CD4-positive, alpha-beta T cell treated with Interferon gamma for 1 hour (primary cell): ENCODE measurements around the gene DDT.
"Not testable (repeated sequence)": the region's sequence is repeated elsewhere in the genome, so short reads cannot be mapped to it uniquely, and the experiment has no call there.

Experiments
- DNase-seq: peaks from one replicate; pipeline ENCODE4 v3.0.0-alpha.2; 2020

Gene DDT

DNA sequence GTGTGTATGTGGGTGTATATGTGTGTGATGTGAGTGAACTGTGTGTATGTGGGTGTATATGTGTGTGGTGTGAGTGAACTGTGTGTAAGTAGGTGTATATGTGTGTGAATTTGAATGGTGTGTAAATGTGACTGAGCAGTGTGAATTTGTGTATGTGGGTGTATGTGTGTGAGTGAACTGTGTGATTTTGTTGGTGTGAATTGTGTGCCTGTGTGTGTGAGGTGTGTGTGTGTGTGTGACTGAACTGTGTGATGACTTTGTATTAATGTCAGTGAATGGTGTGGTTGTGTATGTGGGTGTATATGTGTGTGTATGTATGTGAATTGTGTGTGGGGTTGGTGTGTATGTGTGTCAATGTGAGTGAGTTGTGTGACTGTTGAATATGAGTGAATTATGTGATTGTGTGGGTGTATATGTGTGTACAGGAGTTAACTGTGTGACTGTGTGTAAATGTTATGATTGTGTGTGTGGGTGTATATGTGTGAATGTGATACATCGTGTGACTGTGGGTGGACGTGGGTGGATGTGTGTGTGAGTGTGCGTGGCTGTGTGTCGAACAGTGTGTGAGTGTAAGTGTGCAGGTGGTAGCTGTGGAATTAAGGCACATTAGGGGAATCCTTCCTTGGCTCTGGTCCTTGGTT, 12.4 kb upstream of the DDT start:
- not testable (repeated sequence) for DNase-seq

DNA sequence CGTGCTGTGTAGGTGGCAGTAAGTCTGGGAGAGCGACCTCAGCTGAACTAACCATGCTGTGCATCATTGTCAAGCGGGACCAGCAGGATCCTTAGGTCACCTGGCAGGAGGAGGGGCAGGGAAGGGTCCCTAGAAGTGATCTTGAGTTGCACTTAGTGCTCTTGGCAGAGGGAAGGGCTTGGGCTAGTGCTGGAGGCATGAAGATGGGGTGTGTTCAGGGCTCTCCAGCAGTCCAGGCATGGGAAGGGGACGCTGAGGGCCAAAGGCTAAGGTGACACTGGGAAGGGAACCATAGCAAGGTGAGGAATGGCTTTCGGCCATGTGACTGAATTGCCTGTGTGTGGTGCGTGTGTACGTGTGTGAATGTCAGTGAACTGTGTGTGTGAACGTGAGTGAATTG, 11.8 kb upstream of the DDT start:
- not testable (repeated sequence) for DNase-seq

DNA sequence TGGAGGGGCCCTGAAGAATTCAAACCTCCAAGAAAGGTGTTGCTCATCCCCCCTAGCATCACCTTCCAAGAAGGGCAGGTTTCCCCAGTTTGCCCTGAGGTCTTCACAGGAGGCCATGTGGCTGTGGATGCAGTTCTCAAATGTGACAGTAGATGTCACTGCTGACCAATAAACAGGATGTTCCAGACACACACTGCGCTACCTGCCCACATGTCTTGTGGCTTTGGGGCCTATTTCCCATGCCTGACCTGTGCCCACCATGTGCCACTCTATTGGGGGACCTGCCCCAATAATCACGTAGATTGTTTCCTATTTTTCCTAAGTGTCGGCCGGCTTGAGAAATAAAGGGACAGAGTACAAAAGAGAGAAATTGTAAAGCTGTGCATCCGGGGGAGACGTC, 10.2 kb upstream of the DDT start:
- DNase-seq: peak; percentile 13

DNA sequence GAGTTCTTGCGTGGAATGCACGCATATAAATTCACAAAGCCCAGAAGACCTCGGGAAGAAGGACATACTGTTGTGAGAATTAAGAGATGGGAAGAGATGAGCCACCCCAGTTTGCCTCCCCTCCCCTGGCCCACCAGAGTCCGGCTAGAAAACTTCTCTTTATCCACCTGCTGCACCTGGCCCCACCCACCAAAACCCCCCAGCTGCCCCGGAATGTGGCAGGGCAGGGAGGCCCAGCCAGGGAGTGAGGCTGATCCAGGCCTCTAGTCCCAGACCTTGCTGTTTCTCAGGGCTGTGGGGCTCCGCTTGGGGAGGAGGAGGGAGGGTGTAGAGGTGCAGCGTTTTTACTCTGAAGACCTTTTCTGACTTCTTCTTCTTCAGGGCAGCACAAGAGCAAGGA, 6.3 kb upstream of the DDT start:
- DNase-seq: not testable (repeated sequence)

DNA sequence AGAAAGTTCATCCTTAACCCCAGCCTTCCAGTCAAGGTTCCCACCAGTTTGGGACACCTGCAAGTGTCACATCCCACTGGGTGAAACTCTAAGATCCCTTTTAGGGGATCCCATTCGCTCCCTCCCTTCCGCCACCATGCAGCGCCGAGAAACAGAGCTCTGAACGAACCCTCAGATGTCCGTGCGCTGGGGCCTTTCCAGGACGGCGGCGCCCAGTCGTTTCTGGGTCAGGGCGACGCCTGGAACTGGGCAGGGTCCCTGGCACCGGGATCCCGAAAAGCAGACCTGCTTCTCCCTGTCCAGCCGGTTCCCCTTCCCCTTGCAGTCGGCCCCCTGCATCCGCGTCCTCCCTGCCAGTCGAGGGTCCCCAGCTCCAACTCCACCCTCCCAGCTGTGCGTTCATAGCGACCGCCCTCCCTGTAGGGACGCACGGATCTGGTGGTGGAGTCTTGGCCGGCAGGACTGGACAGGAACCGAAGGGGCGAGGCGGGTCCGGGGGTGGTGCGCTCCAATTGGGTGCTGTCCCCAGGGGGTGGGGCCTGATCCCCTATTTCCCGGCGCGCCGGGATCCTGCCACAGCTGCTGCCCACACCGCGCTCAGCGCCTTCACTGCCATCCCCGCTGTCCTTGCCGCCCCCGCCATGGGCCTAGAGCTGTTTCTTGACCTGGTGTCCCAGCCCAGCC, 5.5 kb upstream of the DDT start, which contains the start of gene GSTT2:
GSTT2 (plus strand) TSS at position 578 of the 684 bp plus-strand sequence.
- DNase-seq: not testable (repeated sequence)

DNA sequence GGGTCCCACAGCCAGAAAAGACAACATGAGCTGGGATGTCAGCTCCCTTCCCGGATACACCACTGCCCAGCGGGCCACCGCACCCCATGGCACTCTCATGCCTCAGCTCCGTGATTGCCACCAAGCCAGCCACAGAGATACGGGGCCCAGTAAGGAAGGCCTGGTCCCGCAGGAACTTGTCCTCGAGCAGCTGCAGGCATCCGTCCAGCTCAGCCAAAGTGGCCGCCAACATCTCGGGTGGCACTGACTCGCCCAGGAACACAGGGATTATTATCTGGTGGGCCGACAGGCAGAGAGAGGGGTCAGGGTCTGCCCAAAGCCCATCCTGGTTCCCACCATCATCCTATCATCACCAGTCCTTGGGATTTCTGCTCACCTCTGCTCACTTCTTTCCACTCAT, 3.1 kb upstream of the DDT start:
- DNase-seq: not testable (repeated sequence)

DNA sequence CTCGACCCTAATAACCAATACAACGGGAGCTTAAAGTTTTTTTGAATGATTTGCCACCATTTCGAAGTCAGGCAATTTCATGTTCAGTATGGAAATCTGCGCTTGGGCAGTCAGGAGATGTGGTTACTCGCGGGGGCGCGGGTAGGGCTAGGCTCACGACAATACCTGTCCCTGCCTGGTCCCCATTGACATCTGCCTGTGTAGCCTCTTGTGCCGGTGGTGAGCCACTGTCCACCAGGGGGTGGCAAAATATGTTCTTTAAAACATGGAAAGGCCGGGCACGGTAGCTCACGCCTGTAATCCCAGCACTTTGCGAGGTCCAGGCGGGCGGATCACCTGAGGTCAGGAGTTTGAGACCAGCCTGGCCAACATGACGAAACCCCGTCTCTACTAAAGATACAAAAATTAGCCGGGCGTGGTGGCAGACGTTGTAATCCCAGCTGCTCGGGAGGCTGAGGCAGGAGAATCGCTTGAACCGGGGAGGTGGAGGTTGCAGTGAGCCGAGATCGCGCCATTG, 653 bp upstream of the DDT start:
- DNase-seq: not testable (repeated sequence)

DNA sequence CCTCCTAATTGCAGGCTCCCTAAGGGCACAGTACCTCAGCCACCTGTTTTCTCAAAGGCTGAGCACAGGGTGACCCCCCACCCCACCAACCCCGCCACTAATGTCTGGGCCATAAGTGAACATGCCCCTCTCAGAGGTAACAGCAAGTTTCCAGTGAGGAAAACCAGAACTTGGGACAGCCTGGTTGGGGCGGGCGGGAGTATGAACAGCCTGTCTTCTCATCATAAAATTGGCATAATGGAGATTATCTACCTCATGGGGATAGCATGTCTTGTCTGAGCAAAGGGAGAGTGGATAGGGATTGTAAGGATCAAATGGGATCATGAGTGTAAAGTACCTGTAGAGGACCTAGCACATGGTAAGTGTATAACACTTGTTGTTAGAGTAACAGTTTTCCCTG, 2.3 kb downstream of the DDT start:
- not testable (repeated sequence) for DNase-seq

DNA sequence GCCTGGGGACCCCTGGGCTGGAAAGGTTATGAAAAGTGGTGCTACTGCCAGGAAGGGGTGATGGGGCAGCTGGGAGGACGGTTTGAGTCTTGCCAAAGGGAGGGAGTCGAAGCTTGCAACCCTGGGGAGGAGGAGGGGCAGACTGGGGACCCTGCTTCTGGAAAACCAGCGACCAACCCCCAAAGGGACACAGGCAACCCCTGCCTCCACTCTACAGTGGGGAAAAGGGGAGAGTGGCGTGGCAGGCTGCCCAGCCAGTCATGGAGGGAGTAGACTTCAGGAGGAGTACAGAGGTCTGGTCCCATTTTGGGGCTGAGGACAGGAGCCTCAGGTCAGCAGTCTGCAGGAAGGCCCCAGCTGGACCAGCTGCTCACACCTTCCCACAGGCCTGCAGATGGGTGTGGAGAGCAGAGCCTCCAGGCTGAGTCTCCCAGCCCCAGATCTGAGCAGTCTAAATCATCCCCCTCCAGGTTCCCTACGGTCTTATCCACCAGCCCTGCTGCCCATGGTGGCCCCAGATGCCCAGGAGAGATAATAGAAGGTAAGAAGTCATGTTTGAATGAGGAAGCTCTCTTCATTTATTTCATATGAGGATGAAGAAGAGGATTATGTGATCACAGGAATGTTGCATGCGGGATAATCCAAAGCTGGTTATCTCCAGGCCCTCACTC, 3.3 kb downstream of the DDT start:
- no peak for DNase-seq

DNA sequence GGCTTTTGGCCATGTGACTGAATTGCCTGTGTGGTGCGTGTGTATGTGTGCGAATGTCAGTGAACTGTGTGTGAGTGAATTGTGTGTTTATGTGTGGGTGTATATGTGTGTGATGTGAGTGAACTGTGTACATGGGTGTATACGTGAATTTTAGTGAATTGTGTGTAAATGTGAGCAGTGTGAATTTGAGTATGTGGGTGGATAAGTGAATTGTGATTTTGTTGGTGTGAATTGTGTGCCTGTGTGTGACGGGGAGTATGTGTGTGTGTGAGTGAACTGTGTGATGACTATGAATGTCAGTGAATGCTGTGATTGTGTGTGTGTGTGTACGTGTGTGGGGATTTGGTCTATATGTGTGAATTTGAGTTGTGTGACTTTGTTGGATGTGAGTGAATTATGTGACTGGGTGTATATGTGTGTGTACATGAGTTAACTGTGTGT, 4.0 kb downstream of the DDT start:
- DNase-seq: no peak

DNA sequence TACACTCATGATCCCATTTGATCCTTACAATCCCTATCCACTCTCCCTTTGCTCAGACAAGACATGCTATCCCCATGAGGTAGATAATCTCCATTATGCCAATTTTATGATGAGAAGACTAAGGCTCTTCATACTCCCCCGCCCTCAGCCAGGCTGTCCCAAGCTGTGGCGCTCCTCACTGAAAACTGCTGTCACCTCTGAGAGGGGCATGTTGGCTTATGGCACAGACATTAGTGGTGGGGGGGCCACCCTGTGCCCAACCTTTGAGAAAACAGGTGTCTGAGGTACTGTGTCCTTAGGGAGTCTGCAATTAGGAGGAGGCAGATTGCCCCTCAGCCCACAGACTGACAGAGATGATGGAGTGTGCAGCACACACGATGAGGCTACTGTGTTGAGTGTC, 5.2 kb downstream of the DDT start:
- DNase-seq: no peak

DNA sequence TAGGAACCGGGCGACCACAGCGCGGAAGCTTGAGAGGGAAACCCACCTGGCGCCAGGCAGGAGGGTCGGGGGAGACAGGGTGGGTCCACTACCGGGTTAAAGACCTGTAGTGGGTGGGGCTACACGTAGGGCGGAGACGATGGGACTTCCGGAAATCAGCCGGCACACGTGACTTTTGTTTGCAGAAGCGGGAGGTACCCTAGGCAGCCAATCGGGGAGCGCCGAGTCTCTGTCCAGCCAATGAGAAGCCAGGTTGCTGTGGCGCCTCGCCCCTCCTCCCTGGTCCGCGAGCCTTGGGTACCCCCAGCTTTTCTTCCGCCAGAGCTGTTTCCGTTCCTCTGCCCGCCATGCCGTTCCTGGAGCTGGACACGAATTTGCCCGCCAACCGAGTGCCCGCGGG, 7.7 kb downstream of the DDT start, which contains the start of gene DDTL:
DDTL (plus strand) TSS at position 321 of the 400 bp plus-strand sequence; CDS start at position 348, 27 bp downstream.
- not testable (repeated sequence) for DNase-seq

DNA sequence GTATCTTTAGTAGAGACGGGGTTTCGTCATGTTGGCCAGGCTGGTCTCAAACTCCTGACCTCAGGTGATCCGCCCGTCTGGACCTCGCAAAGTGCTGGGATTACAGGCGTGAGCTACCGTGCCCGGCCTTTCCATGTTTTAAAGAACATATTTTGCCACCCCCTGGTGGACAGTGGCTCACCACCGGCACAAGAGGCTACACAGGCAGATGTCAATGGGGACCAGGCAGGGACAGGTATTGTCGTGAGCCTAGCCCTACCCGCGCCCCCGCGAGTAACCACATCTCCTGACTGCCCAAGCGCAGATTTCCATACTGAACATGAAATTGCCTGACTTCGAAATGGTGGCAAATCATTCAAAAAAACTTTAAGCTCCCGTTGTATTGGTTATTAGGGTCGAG, 8.1 kb downstream of the DDT start:
- DNase-seq: not testable (repeated sequence)

DNA sequence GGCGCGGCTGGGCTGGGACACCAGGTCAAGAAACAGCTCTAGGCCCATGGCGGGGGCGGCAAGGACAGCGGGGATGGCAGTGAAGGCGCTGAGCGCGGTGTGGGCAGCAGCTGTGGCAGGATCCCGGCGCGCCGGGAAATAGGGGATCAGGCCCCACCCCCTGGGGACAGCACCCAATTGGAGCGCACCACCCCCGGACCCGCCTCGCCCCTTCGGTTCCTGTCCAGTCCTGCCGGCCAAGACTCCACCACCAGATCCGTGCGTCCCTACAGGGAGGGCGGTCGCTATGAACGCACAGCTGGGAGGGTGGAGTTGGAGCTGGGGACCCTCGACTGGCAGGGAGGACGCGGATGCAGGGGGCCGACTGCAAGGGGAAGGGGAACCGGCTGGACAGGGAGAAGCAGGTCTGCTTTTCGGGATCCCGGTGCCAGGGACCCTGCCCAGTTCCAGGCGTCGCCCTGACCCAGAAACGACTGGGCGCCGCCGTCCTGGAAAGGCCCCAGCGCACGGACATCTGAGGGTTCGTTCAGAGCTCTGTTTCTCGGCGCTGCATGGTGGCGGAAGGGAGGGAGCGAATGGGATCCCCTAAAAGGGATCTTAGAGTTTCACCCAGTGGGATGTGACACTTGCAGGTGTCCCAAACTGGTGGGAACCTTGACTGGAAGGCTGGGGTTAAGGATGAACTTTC, 13.0 kb downstream of the DDT start, which contains the start of gene GSTT2B:
GSTT2B (minus strand) TSS at position 112 of the 688 bp plus-strand sequence; CDS start at position 48, 64 bp downstream.
- not testable (repeated sequence) for DNase-seq

DNA sequence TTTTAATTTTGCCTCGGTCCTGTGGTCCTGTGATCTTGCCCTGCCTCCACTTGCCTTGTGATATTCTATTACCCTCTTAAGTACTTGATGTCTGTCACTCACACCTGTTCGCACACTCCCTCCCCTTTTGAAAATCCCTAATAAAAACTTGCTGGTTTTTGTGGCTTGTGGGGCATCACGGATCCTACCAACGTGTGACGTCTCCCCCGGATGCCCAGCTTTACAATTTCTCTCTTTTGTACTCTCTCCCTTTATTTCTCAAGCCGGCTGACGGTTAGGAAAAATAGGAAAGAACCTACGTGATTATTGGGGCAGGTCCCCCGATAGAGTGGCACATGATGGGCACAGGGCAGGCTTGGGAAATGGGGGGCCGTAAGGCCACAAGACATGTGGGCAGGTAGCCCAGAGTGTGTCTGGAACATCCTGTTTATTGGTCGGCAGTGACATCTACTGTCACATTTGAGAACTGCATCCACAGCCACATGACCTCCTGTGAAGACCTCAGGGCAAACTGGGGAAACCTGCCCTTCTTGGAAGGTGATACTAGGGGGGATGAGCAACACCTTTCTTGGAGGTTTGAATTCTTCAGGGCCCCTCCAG, 17.8 kb downstream of the DDT start:
- peak; percentile 72 for DNase-seq

DNA sequence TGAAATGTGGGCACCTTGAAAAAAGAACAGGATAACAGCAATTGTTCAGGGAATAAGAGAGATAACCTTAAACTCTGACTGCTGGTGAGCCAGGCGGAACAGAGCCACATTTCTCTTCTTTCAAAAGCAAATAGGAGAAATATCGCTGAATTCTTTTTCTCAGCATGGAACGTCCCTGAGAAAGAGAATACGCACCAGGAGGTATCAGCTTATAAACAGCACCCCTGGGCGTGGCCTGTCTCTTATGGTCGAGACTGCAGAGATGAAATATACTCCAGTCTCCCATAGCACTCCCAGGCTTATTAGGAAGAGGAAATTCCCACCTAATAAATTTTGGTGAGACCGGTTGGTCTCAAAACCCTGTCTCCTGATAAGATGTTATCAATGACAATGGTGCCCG, 18.4 kb downstream of the DDT start:
- not testable (repeated sequence) for DNase-seq

DNA sequence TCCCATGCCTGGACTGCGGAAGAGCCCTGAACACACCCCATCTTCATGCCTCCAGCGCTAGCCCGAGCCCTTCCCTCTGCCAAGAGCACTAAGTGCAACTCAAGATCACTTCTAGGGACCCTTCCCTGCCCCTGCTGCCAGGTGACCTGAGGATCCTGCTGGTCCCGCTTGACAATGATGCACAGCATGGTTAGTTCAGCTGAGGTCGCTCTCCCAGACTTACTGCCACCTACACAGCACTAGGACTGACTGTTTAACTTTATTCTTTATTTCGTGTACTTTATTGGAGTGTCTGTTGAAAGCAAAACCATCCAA, 19.3 kb downstream of the DDT start:
- not testable (repeated sequence) for DNase-seq

DNA sequence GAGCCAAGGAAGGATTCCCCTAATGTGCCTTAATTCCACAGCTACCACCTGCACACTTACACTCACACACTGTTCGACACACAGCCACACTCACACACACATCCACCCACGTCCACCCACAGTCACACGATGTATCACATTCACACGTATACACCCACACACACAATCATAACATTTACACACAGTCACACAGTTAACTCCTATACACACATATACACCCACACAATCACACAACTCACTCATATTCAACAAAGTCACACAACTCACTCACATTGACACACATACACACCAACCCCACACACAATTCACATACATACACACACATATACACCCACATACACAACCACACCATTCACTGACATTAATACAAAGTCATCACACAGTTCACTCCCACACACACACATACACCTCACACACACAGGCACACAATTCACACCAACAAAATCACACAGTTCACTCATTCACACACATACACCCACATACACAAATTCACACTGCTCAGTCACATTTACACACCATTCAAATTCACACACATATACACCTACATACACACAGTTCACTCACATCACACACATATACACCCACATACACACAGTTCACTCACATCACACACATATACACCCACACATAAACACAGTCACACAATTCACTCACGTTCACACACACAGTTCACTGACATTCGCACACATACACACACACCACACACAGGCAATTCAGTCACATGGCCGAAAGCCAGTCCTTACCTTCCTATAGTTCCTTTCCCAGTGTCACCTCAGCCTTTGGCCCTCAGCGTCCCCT, 19.8 kb downstream of the DDT start:
- not testable (repeated sequence) for DNase-seq

DNA sequence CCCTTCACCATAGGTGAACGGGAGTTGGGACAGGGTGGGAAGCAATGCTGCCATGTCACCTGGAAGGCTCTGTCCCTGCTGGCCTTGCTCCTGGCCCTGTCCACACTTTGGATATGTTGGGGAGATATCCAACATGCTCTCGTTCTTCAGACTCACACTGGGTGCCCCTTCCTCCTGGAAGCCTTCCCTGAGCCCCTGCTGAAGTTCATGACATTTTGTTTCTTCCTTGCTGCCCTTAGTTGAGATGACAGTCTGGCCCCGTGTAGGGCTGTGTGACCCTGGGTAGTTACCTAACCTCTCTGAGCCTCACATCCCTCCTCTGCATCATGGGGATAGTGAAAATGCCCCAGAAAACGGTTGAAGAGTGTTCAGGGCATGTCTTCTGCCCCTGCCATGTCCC, 20.8 kb downstream of the DDT start:
- not testable (repeated sequence) for DNase-seq

DNA sequence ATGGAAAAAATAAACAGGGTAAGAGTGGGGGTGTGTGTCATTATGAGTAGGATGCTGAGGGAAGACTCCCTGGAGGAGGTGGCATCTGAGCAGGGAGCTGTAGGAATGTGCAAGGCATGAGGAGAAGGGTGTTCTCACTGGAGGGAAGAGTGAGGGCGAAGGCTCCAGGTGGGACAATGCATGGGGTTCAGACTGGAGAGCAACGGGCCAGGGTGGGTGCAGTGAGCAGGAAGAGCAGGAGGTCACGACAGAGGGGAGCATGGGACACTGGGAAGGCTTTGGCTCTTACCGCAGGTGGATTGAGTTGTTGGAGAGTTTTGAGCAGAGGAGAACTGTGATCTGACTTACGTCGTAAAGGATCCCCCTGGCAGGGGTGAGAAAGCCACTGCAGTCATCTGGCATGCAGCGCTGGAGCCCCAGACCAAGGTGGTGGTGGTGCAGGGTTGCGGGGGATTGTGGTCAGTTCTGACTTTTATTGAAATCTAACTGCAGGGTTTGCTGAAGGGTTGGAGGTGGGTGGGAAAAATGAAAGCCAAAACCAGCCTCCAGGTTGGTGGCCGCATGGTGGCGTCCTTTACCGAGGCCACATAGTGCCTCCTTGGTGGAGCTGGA, 21.3 kb downstream of the DDT start:
- not testable (repeated sequence) for DNase-seq

DNA sequence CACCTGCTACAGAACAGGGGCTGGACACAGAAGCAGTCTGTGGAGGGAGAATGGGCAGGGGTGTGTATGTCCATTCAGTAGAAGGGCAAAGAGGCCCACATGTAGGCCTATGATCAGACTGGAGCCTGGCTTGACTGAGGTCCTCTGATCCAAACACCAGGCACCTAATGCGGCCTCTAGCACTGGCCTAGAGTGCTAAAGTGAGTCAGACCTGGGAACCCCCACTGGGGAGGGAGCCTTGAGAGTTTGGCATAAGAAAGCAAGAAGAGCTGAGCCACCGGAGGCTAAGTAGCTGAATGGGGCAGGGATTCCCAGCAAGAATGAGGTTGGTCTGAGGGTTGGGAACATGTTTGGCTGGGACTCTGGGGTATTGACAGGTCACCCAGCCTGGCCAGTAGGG, 22.9 kb downstream of the DDT start:
- not testable (repeated sequence) for DNase-seq
